ENCODE data around the gene PIGS. TPM values are rescaled to one million over a fixed set of nuclear protein-coding genes. Genes with fewer than 3 reads are reported as not detected.
A peak's percentile ranks its signal among the peaks of the same experiment; 100 is the strongest.

Gene PIGS
- total and polyA plus RNA-seq, 4 donors: 7.3 to 29.5 (median 13.3) TPM

DNA sequence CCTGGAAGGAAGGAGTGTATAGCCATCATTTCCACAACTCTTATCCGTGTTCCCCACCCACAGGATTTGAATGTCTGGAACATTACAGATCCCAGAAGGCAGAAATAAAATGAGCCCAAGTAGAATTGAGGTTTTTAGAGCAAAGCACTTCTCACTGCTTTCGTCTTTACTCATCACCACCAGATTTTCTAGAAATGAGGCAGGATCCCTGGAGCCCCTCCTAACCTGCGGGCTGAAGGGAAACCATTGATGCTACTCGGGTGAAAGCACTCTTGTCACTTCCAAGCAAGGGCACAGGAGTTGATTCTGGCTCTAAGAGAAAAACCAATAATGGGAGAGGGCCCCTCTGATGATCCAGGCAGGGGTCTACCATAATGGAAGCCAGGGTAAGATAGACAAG, 8.2 kb upstream of the PIGS start:
- H3K36me3 ChIP-seq (ENCODE audit: control insufficient read depth in 4 of 4, insufficient read depth in 3 of 4, low read depth in 1 of 4, low read length in 3 of 4): peaks cover 5 to 26% (median 20%) of the 10 kb centered on the region in 4 donors
- 95% methylated on average over 4 of the region's 4 CpGs for WGBS
- TF ChIP-seq JUND (IDR thresholded peaks at IDR 0.05): no peak
- TF ChIP-seq, protein P1, sequence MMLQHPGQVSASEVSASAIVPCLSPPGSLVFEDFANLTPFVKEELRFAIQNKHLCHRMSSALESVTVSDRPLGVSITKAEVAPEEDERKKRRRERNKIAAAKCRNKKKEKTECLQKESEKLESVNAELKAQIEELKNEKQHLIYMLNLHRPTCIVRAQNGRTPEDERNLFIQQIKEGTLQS (IDR thresholded peaks at IDR 0.05): no peak
- no peak for TF ChIP-seq FOXA1 (IDR thresholded peaks at IDR 0.05)
- TF ChIP-seq HNF4A (conservative IDR thresholded peaks at IDR 0.05): no peak
- TF ChIP-seq GABPA (IDR thresholded peaks at IDR 0.05 in 1 of 2, conservative IDR thresholded peaks at IDR 0.05 in 1 of 2): no peak
- TF ChIP-seq YY1 (IDR thresholded peaks at IDR 0.05): no peak
- no peak for TF ChIP-seq TAF1 (conservative IDR thresholded peaks at IDR 0.05)
- TF ChIP-seq HNF4G (IDR thresholded peaks at IDR 0.05): no peak
- no peak for TF ChIP-seq FOXA2 (IDR thresholded peaks at IDR 0.05)
- TF ChIP-seq SP1 (IDR thresholded peaks at IDR 0.05): no peak
- no peak for TF ChIP-seq NR2F2 (IDR thresholded peaks at IDR 0.05)
- no peak for TF ChIP-seq ZBTB33 (IDR thresholded peaks at IDR 0.05)
- TF ChIP-seq, protein P2, sequence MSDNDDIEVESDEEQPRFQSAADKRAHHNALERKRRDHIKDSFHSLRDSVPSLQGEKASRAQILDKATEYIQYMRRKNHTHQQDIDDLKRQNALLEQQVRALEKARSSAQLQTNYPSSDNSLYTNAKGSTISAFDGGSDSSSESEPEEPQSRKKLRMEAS (IDR thresholded peaks at IDR 0.05): no peak
- no peak overlapping the region for H3K4me3 ChIP-seq (ENCODE audit: low read depth in 1 of 3, low read length in 3 of 3)
- peaks cover 11 to 19% (median 15%) of the 10 kb centered on the region in 4 donors for H3K4me1 ChIP-seq (ENCODE audit: control insufficient read depth in 4 of 4, insufficient read depth in 4 of 4, low read length in 3 of 4)
- no peak overlapping the region for H3K9ac ChIP-seq (ENCODE audit: low read depth in 1 of 2, low read length in 2 of 2)
- no peak for DNase-seq (ENCODE audit: low spot score)
- no peaks in the 10 kb centered on the region for H3K9me3 ChIP-seq (ENCODE audit: control insufficient read depth in 4 of 4, low read length in 3 of 4)
- no peaks in the 10 kb centered on the region for H3K27me3 ChIP-seq (ENCODE audit: control insufficient read depth in 4 of 4, insufficient read depth in 4 of 4, low read length in 3 of 4)
- H3K27ac ChIP-seq (ENCODE audit: low read depth in 1 of 2, low read length in 2 of 2): no peak overlapping the region

GRCh38 chr17:28578246-28579195, 7.2 kb upstream of the PIGS start:
- peaks cover 5 to 19% (median 14%) of the 10 kb centered on the region in 4 donors for H3K36me3 ChIP-seq (ENCODE audit: control insufficient read depth in 4 of 4, insufficient read depth in 3 of 4, low read depth in 1 of 4, low read length in 3 of 4)

DNA sequence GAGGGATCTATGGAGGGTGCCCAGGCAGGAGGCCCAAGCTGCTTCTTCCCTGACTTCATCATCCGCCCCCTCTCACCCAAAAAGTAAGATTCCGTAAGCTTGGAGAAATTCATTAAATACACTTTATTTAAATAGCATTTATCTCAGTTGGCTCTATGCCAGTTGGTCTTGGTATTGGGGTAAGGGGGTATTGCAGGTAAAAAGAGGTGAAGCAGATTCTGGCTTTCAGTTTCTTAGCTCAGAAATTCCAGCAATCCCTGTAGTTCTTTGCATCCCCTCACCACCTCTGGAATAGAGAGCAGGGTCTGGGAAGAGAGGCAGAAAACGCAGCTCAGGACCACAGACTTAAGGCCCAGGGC, 6.1 kb upstream of the PIGS start:
- TF ChIP-seq, protein P2 (IDR thresholded peaks at IDR 0.05): no peak
- no peak for TF ChIP-seq GABPA (IDR thresholded peaks at IDR 0.05 in 1 of 2, conservative IDR thresholded peaks at IDR 0.05 in 1 of 2)
- no peak for TF ChIP-seq REST (IDR thresholded peaks at IDR 0.05)
- TF ChIP-seq FOXA2 (IDR thresholded peaks at IDR 0.05): no peak
- no peak for TF ChIP-seq JUND (IDR thresholded peaks at IDR 0.05)
- no peak for TF ChIP-seq RXRA (IDR thresholded peaks at IDR 0.05)
- no peak for TF ChIP-seq NR2F2 (IDR thresholded peaks at IDR 0.05)
- TF ChIP-seq SP1 (IDR thresholded peaks at IDR 0.05): no peak
- TF ChIP-seq HNF4G (IDR thresholded peaks at IDR 0.05): no peak
- TF ChIP-seq FOXA1 (IDR thresholded peaks at IDR 0.05): no peak
- TF ChIP-seq HNF4A (conservative IDR thresholded peaks at IDR 0.05): no peak
- TF ChIP-seq YY1 (IDR thresholded peaks at IDR 0.05): no peak
- no peak for TF ChIP-seq RAD21 (IDR thresholded peaks at IDR 0.05)
- TF ChIP-seq EGR1 (IDR thresholded peaks at IDR 0.05; ENCODE audit: low read depth in 2 of 2): no peak
- Histone ChIP-seq H3K27me3 (ENCODE audit: control insufficient read depth in 4 of 4, insufficient read depth in 4 of 4, low read length in 3 of 4) (no peaks in the 10 kb centered on the region), H3K36me3 (ENCODE audit: control insufficient read depth in 4 of 4, insufficient read depth in 3 of 4, low read depth in 1 of 4, low read length in 3 of 4) (peaks cover 2 to 11% (median 7%) of the 10 kb centered on the region in 4 donors), H3K27ac (ENCODE audit: low read depth in 1 of 2, low read length in 2 of 2) (peak overlapping the region; percentile 89 to 93), H3K4me3 (ENCODE audit: low read depth in 1 of 3, low read length in 3 of 3) (no peak overlapping the region), H3K9ac (ENCODE audit: low read depth in 1 of 2, low read length in 2 of 2) (peak overlapping the region in 1 of 2 donors; percentile 2), H3K9me3 (ENCODE audit: control insufficient read depth in 4 of 4, low read length in 3 of 4) (no peaks in the 10 kb centered on the region), H3K4me1 (ENCODE audit: control insufficient read depth in 4 of 4, insufficient read depth in 4 of 4, low read length in 3 of 4) (peaks cover 11 to 21% (median 17%) of the 10 kb centered on the region in 4 donors)
- DNase-seq (ENCODE audit: low spot score): no peak
- WGBS: 83% methylated on average over 3 of the region's 3 CpGs

More at GRCh38 chr17:28578246-28579195, 7.2 kb upstream of the PIGS start:
- 96% methylated on average over 8 of the region's 8 CpGs for WGBS
- H3K4me3 ChIP-seq (ENCODE audit: low read depth in 1 of 3, low read length in 3 of 3): no peak overlapping the region
- H3K9me3 ChIP-seq (ENCODE audit: control insufficient read depth in 4 of 4, low read length in 3 of 4): no peaks in the 10 kb centered on the region
- DNase-seq (ENCODE audit: low spot score): no peak
- H3K9ac ChIP-seq (ENCODE audit: low read depth in 1 of 2, low read length in 2 of 2): no peak overlapping the region
- H3K27me3 ChIP-seq (ENCODE audit: control insufficient read depth in 4 of 4, insufficient read depth in 4 of 4, low read length in 3 of 4): no peaks in the 10 kb centered on the region
- H3K27ac ChIP-seq (ENCODE audit: low read depth in 1 of 2, low read length in 2 of 2): no peak overlapping the region
- no peak for TF ChIP-seq FOXA1 (IDR thresholded peaks at IDR 0.05)
- TF ChIP-seq FOXA2 (IDR thresholded peaks at IDR 0.05): no peak
- no peak for TF ChIP-seq HNF4G (IDR thresholded peaks at IDR 0.05)
- TF ChIP-seq SP1 (IDR thresholded peaks at IDR 0.05): no peak
- TF ChIP-seq YY1 (IDR thresholded peaks at IDR 0.05): no peak
- H3K4me1 ChIP-seq (ENCODE audit: control insufficient read depth in 4 of 4, insufficient read depth in 4 of 4, low read length in 3 of 4): peaks cover 11 to 19% (median 15%) of the 10 kb centered on the region in 4 donors
